Loucy (cell line): ENCODE measurements around the gene NINL.

Experiments used
- EZH2phosphoT487 ChIP-seq: fragments of 200-600 bp; IDR thresholded peaks from 2 replicates; pipeline ENCODE4 v1.6.1; 2018; ENCODE audit warnings: antibody characterized with exemption, mild to moderate bottlenecking, moderate library complexity, borderline replicate concordance
- TF ChIP-seq, protein P1 (sequence below): fragments of 200-600 bp; sonication (generic); conservative IDR thresholded peaks from 2 replicates; pipeline ENCODE4 v1.5.1; 2014; ENCODE audit warnings: mild to moderate bottlenecking, antibody characterized with exemption, low read length

DNA sequence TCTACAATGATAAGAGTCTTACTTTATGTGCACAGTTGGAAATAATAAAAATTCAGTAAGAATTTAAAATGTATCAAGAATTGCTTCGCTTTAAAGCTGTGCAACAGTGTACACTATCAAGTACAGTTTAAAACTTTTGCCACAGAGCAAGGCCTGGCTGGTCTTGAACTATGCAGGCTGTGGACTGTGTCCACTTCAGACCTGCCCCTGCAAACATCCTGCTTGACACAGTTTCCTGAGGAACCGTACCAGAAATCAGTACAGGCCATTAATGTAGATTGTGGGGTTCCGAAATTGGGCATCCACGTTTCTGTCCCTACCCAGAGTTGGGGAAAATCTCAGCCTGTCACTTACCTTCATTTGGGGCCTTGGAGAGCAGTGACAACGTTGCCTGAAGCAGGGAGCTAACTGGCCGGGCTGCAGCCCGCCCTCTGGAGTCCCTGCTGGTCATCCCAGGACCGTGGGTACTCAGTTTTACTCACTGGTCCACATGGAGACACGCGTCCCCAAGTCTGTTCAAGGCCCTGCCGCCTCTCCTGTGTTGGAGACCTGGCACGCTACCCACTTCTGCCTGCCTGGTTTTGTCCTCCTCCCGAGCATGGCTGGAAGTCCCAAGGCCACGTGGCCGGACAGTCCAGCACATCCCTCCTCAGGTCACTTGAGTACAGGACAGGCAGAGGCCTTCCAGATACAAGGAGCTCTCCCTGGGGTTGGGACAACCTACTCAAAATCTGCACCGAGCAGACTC, 8.4 kb downstream of the NINL start:
- TF ChIP-seq, protein P1, sequence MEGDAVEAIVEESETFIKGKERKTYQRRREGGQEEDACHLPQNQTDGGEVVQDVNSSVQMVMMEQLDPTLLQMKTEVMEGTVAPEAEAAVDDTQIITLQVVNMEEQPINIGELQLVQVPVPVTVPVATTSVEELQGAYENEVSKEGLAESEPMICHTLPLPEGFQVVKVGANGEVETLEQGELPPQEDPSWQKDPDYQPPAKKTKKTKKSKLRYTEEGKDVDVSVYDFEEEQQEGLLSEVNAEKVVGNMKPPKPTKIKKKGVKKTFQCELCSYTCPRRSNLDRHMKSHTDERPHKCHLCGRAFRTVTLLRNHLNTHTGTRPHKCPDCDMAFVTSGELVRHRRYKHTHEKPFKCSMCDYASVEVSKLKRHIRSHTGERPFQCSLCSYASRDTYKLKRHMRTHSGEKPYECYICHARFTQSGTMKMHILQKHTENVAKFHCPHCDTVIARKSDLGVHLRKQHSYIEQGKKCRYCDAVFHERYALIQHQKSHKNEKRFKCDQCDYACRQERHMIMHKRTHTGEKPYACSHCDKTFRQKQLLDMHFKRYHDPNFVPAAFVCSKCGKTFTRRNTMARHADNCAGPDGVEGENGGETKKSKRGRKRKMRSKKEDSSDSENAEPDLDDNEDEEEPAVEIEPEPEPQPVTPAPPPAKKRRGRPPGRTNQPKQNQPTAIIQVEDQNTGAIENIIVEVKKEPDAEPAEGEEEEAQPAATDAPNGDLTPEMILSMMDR, result no peak
- no peak for TF ChIP-seq EZH2phosphoT487
